Erythroblast (primary cell): ENCODE results near the gene SLC35A4.

Experiments
- GATA1 ChIP-seq: IDR thresholded peaks from 2 replicates; pipeline ENCODE4 v1.6.1; 2011; ENCODE audit warnings: low read depth, mild to moderate bottlenecking, control low read depth, low read length, moderate library complexity
- POLR2A ChIP-seq: IDR thresholded peaks from 2 replicates; pipeline ENCODE4 v1.6.1; 2011; ENCODE audit warnings: mild to moderate bottlenecking, low read length

DNA sequence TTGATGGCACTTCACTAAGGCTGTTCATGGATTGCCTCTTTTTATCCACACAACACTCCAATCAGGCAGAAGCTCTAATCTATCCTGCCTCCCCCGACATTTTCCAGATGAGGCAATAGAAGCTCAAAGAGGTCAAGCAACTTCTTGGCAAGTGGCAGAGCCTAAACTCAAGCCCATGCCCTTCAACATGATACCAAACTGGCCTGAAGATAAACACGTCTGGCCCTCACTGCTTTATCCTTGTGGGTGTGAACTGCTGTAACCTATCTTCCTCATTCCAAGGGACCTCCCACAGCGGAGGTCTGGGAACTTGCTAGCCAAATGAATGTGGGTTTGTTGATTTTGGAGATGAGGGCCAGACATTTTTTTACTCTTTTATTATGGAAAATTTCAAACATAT, 9.5 kb downstream of the SLC35A4 start:
- no peak for TF ChIP-seq POLR2A
- TF ChIP-seq GATA1 = no peak
